HFF-Myc (cell line): ENCODE measurements around the gene CARD11.

Experiments
- DNase-seq: peaks from one replicate; pipeline ENCODE4 v3.0.0-alpha.2; 2011; ENCODE audit warnings: low read depth; ENCODE audit errors: extremely low read depth
- H3K4me3 ChIP-seq: replicated peaks from 2 replicates; pipeline ENCODE4 v1.5.1; 2011; ENCODE audit warnings: low read depth, mild to moderate bottlenecking, control low read depth, low read length
- CTCF ChIP-seq: IDR thresholded peaks from 2 replicates; pipeline ENCODE4 v1.5.1; 2012; ENCODE audit warnings: mild to moderate bottlenecking, low read depth, low read length, control low read depth; ENCODE audit errors: missing control alignments

CARD11 gene

DNA sequence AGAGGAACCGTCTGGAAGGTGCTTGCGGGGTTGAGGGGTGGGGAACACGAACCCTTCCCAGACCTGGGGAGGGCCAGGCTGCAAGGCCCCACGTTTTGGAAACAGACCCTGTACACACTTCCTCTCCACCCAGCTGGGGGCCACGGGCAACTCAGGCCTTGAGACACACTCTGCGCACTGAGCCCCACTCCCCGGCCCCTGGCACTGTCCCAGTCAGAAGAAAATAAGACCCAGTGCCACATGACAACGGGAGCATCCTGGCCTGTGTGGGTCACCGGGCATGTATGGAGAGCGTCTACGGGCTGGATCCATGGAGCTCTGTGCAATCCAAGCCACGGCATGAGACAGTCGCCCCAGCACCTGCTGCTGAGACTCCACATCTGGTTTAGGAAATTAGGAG lies 63.7 kb downstream of the CARD11 start:
- no peak for DNase-seq
- TF ChIP-seq CTCF = no peak
- no peak overlapping the region for H3K4me3 ChIP-seq

DNA sequence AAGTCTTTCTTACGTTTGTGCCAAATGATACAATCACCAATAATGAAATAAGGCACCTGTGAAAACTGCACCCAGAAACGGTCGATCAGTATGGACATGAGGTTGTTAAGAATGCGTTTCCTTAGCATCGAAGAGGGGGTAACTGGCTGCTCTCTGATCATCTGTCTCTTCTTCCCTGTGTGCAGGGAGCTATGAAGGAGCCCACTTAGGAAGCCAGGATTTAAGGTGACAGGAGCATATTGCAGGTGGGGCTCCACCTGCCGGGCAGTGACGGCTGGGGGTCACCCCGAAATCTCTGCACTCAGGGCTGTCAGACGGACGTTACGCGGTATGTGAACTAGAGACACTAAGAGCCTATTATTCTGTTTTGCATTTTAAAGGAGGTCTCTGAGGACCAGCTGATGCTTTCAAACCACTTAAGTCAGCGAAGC lies 64.5 kb downstream of the CARD11 start:
- TF ChIP-seq CTCF = no peak
- H3K4me3 ChIP-seq = no peak overlapping the region
- no peak for DNase-seq

GRCh38 chr7:2978408-2978807 lies 65.3 kb downstream of the CARD11 start:
- no peak overlapping the region for H3K4me3 ChIP-seq
- TF ChIP-seq CTCF = no peak
- no peak for DNase-seq

GRCh38 chr7:2975821-2976371 lies 67.8 kb downstream of the CARD11 start:
- no peak for DNase-seq
- H3K4me3 ChIP-seq = no peak overlapping the region
- TF ChIP-seq CTCF = no peak

DNA sequence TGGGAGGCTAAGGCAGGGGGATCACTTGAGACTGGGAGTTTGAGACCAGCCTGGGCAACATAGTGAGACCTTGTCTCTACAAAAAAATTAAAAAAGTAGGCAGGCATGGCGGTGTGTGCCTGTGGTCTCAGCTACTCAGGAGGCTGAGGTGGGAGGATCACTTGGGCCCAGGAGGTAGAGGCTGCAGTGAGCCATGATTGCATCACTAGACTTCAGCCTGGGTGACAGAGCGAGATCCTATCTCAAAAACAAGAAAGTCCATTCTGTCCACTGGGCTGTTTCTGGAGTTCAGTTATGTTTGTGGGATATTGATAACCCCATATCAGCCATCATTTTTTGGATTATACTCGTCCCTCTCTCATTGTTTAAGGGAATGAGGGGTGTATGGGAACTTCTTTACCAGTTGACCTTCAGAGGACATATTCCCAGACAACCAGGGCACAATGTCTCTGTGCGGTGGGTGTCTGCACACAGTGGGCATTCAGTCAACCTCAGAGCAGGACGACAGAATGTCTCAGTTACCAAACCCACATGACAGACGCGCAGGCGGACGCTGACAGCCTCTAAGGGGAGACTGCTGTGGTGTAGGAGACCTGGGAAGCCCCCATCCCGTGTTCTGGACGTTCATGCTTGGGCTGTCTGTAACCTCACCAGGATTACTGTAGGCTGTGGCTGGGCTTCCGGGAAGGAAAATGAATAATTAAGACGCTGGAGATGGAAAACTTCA lies 69.4 kb downstream of the CARD11 start:
- no peak overlapping the region for H3K4me3 ChIP-seq
- TF ChIP-seq CTCF = no peak
- DNase-seq = no peak

- H3K4me3 ChIP-seq = no peak overlapping the region
- DNase-seq = no peak
- TF ChIP-seq CTCF = no peak
These were observed 70.9 kb downstream of the CARD11 start for GRCh38 chr7:2972835-2973161.
